Heart left ventricle (tissue), 13 donors: Measurements from ENCODE around the gene CELSR1.

Source experiments
- POLR2A ChIP-seq, 2 donors: fragments of 450-650 bp; IDR thresholded peaks; one replicate each; pipeline ENCODE4 v1.6.1; 2017; ENCODE audit warnings: antibody characterized with exemption in 2 of 2, mild to moderate bottlenecking in 2 of 2, moderate library complexity in 2 of 2
- TF ChIP-seq, protein P1 (sequence below), 12 donors: fragments of 200-600 bp; sonication (generic) in 4 of 12; IDR thresholded peaks; one replicate each; pipeline versions ENCODE4 v1.5.0 to v1.8.0; 2018 to 2022; ENCODE audit warnings: antibody characterized with exemption in 12 of 12, mild to moderate bottlenecking in 5 of 12
- donor health status: ischemic (EF 13 %, LVEDD 7.1; RV severe dilation, severe dysfunction).
- donor health status: DM: no; HTN: yes; CAD: no.
- donor health status: DM: no; HTN: no; CAD: no.
- donor health status: ischemic (EF 25% LVEDD 6.9; RV normal size, moderate dysfunction).
- donor health status: ischemic (EF 25% LVEDD 5.7; RV mildly dilated, moderate dysfunction).
- donor health status: ischemic (EF 35%, LVEDD 5.7; RV mildly dilated, moderate dysfunction).
- donor health status: nonischemic (EF 11% LVEDD 7.7; RV severe dilation, severe dysfunction).
- donor health status: DM: yes; HTN: yes; CAD: no.
- donor health status: PGD.
- donor health status: ischemic (EF 29% LVEDD 5.4; RV normal size, mild dysfunction).
- donor health status: nonischemic (EF 23%, LVEDD 6.1; RV moderate dilation, normal function).

DNA sequence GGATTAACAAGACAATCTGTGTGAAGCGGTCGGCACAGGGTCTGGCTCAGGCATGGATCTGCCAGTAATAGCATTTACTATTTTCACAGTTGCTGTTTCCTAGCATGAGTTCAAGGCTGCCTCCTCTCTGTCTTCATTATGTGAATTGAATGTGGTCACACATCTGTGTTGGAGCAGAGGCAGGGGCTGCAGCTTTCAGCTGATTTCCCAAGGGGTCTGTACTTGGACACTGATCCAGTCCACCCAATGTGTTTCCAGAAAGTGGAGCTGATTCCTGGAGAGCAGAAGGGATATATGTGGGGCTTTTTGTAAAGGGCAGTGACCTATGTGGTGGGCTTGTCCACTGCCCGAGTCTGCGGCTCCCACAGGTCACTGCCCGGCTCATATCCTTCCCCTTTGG is 3.5 kb upstream of the CELSR1 start:
- TF ChIP-seq POLR2A (IDR thresholded peaks at IDR 0.05), result no peak
- TF ChIP-seq, protein P1, sequence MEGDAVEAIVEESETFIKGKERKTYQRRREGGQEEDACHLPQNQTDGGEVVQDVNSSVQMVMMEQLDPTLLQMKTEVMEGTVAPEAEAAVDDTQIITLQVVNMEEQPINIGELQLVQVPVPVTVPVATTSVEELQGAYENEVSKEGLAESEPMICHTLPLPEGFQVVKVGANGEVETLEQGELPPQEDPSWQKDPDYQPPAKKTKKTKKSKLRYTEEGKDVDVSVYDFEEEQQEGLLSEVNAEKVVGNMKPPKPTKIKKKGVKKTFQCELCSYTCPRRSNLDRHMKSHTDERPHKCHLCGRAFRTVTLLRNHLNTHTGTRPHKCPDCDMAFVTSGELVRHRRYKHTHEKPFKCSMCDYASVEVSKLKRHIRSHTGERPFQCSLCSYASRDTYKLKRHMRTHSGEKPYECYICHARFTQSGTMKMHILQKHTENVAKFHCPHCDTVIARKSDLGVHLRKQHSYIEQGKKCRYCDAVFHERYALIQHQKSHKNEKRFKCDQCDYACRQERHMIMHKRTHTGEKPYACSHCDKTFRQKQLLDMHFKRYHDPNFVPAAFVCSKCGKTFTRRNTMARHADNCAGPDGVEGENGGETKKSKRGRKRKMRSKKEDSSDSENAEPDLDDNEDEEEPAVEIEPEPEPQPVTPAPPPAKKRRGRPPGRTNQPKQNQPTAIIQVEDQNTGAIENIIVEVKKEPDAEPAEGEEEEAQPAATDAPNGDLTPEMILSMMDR (IDR thresholded peaks at IDR 0.05), result no peak
